SK-N-SH treated with all-trans-retinoic acid at 6 μM for 48 hours (cell line): ENCODE results near the gene FSIP1.

Experiments
- ATAC-seq: fragments of 200-7000 bp; cut with Tn5 transposase; 3 replicates; pipeline ENCODE4 v1.9.1; 2020; ENCODE audit warnings: mild to moderate bottlenecking, moderate library complexity
- ARNTL ChIP-seq: fragments of 450-650 bp; formaldehyde crosslinking; IDR thresholded peaks from 2 replicates; pipeline ENCODE4 v1.5.0; 2020; ENCODE audit warnings: low read depth, mild to moderate bottlenecking, moderate library complexity, borderline replicate concordance
- CSDC2 ChIP-seq: fragments of 250-450 bp; sonication (Bioruptor Pico); IDR thresholded peaks from 2 replicates; pipeline ENCODE4 v1.5.0; 2020; ENCODE audit warnings: mild to moderate bottlenecking, moderate library complexity
- CSRNP3 ChIP-seq: fragments of 250-450 bp; sonication (Bioruptor Pico); IDR thresholded peaks from 2 replicates; pipeline ENCODE4 v1.5.1; 2021; ENCODE audit warnings: mild to moderate bottlenecking, moderate library complexity
- ESRRG ChIP-seq: fragments of 250-450 bp; sonication (Bioruptor Pico); IDR thresholded peaks from 2 replicates; pipeline ENCODE4 v1.6.1; 2021; ENCODE audit warnings: mild to moderate bottlenecking
- GLIS3 ChIP-seq: fragments of 250-450 bp; sonication (Bioruptor Pico); IDR thresholded peaks from 2 replicates; pipeline ENCODE4 v1.5.0; 2020; ENCODE audit warnings: mild to moderate bottlenecking, moderate library complexity
- OSR1 ChIP-seq: fragments of 250-450 bp; sonication (Bioruptor Pico); IDR thresholded peaks from 2 replicates; pipeline ENCODE4 v1.8.0; 2022; ENCODE audit warnings: moderate library complexity, mild to moderate bottlenecking, inconsistent platforms
- PATZ1 ChIP-seq: fragments of 250-450 bp; sonication (Bioruptor Pico); IDR thresholded peaks from 2 replicates; pipeline ENCODE4 v1.8.0; 2020; ENCODE audit warnings: mild to moderate bottlenecking, moderate library complexity, borderline replicate concordance
- POU6F1 ChIP-seq: fragments of 250-450 bp; sonication (Bioruptor Pico); IDR thresholded peaks from 2 replicates; pipeline ENCODE4 v1.8.0; 2021; ENCODE audit warnings: low read depth, mild to moderate bottlenecking, moderate library complexity, borderline replicate concordance
- PPARA ChIP-seq: fragments of 250-450 bp; sonication (Bioruptor Pico); IDR thresholded peaks from 2 replicates; pipeline ENCODE4 v1.5.0; 2020; ENCODE audit warnings: mild to moderate bottlenecking, borderline replicate concordance
- RARB ChIP-seq: fragments of 250-450 bp; sonication (Bioruptor Pico); IDR thresholded peaks from 2 replicates; pipeline ENCODE4 v1.8.0; 2021; ENCODE audit warnings: mild to moderate bottlenecking, moderate library complexity
- TCF4 ChIP-seq: fragments of 250-450 bp; sonication (Bioruptor Pico); IDR thresholded peaks from 2 replicates; pipeline ENCODE4 v1.8.0; 2021; ENCODE audit warnings: mild to moderate bottlenecking, moderate library complexity, borderline replicate concordance
- TOX ChIP-seq: fragments of 250-450 bp; sonication (Bioruptor Pico); IDR thresholded peaks from 2 replicates; pipeline ENCODE4 v1.8.0; 2021; ENCODE audit warnings: mild to moderate bottlenecking, moderate library complexity, borderline replicate concordance
- ZFP3 ChIP-seq: fragments of 250-450 bp; sonication (Bioruptor Pico); IDR thresholded peaks from 2 replicates; pipeline ENCODE4 v1.5.0; 2020; ENCODE audit warnings: mild to moderate bottlenecking, moderate library complexity
- ZFP30 ChIP-seq: fragments of 450-650 bp; formaldehyde crosslinking; IDR thresholded peaks from 2 replicates; pipeline ENCODE4 v1.5.0; 2022; ENCODE audit warnings: mild to moderate bottlenecking, moderate library complexity
- ZNF565 ChIP-seq: fragments of 450-650 bp; formaldehyde crosslinking; conservative IDR thresholded peaks from 2 replicates; pipeline ENCODE4 v1.5.0; 2020; ENCODE audit warnings: low read depth, mild to moderate bottlenecking, moderate library complexity
- ZNF70 ChIP-seq: fragments of 450-650 bp; formaldehyde crosslinking; IDR thresholded peaks from 2 replicates; pipeline ENCODE4 v1.5.0; 2020; ENCODE audit warnings: mild to moderate bottlenecking, moderate library complexity
- TF ChIP-seq, protein P1 (sequence below): fragments of 250-450 bp; sonication (Bioruptor Pico); IDR thresholded peaks from 2 replicates; pipeline ENCODE4 v1.5.1; 2020; ENCODE audit warnings: low read depth, mild to moderate bottlenecking, moderate library complexity

Gene FSIP1

DNA sequence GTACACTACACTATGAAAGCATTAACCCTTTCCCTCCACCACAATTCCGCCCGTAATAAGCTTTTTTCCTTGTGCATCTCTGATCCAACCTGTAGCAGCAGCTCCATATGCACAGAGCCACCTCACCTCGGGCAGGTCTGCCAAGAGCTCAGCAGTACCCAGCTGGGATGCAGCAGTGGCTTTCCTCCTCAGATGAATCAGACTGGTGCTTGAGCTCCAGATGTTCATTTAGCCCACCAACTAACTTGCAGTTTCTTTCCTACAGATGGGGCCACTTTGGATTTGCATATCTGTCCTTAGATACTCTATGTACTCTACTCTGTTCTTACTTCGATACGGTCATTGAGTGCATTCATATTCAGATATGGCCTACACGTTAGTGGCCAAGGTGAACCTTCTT lies 14.8 kb upstream of the FSIP1 start:
- no peak for ATAC-seq
- no peak for TF ChIP-seq PPARA
- no peak for TF ChIP-seq RARB (CRISPR knock-in tag)
- TF ChIP-seq GLIS3 = no peak
- no peak for TF ChIP-seq ESRRG (CRISPR knock-in tag)
- no peak for TF ChIP-seq OSR1 (CRISPR knock-in tag)
- TF ChIP-seq PATZ1 (CRISPR knock-in tag) = no peak
- TF ChIP-seq ZNF565 = no peak
- TF ChIP-seq ZFP30 = no peak
- TF ChIP-seq CSRNP3 (CRISPR knock-in tag) = no peak
- TF ChIP-seq CSDC2 (CRISPR knock-in tag) = no peak
- no peak for TF ChIP-seq ZNF70 (CRISPR knock-in tag)
- TF ChIP-seq POU6F1 (CRISPR knock-in tag) = no peak
- no peak for TF ChIP-seq TCF4 (CRISPR knock-in tag)
- no peak for TF ChIP-seq ZFP3 (CRISPR knock-in tag)
- no peak for TF ChIP-seq TOX (CRISPR knock-in tag)

- no peak for ATAC-seq
- TF ChIP-seq ZFP3 (CRISPR knock-in tag) (no peak), RARB (CRISPR knock-in tag) (no peak)
These were observed 14.0 kb upstream of the FSIP1 start for GRCh38 chr15:39796601-39797000.

GRCh38 chr15:39795486-39795885 lies 12.8 kb upstream of the FSIP1 start:
- no peak for ATAC-seq
- TF ChIP-seq TCF4 (CRISPR knock-in tag) (no peak), PATZ1 (CRISPR knock-in tag) (no peak), CSRNP3 (CRISPR knock-in tag) (no peak), OSR1 (CRISPR knock-in tag) (no peak), ARNTL (CRISPR knock-in tag) (no peak), ZNF70 (CRISPR knock-in tag) (no peak)
- TF ChIP-seq, protein P1, sequence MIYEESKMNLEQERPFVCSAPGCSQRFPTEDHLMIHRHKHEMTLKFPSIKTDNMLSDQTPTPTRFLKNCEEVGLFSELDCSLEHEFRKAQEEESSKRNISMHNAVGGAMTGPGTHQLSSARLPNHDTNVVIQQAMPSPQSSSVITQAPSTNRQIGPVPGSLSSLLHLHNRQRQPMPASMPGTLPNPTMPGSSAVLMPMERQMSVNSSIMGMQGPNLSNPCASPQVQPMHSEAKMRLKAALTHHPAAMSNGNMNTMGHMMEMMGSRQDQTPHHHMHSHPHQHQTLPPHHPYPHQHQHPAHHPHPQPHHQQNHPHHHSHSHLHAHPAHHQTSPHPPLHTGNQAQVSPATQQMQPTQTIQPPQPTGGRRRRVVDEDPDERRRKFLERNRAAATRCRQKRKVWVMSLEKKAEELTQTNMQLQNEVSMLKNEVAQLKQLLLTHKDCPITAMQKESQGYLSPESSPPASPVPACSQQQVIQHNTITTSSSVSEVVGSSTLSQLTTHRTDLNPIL (CRISPR knock-in tag) = no peak

GRCh38 chr15:39794954-39795353 lies 12.3 kb upstream of the FSIP1 start:
- no peak for ATAC-seq
- TF ChIP-seq TCF4 (CRISPR knock-in tag) = no peak
- TF ChIP-seq CSDC2 (CRISPR knock-in tag) = no peak
- no peak for TF ChIP-seq OSR1 (CRISPR knock-in tag)
